GM18520 (cell line): ENCODE results near the gene ZNF141.
"Not testable (repeated sequence)": the region's sequence is repeated elsewhere in the genome, so short reads cannot be mapped to it uniquely, and the experiment has no call there.

ENCODE experiments used
- ATAC-seq: cut with Tn5 transposase; IDR thresholded peaks from one replicate; pipeline ENCODE4 v1.9.1; 2021; ENCODE audit not compliant: unreplicated experiment

Gene ZNF141

GRCh38 chr4:337143-337931 is at the start of gene ZNF141:
Gene ZNF141, plus strand, starts transcription at chr4:337814. Its CDS starts 170 bp downstream, at chr4:337984.
- ATAC-seq: peak; percentile 99

- no peak for ATAC-seq
Observed at GRCh38 chr4:288891-289290, 48.7 kb upstream of the ZNF141 start.

- ATAC-seq: no peak
Observed at GRCh38 chr4:294732-295131, 42.9 kb upstream of the ZNF141 start.

GRCh38 chr4:302381-302780 is 35.2 kb upstream of the ZNF141 start:
- ATAC-seq: no peak

GRCh38 chr4:304516-304915 is 33.1 kb upstream of the ZNF141 start:
- not testable (repeated sequence) for ATAC-seq

GRCh38 chr4:304969-305680 is 32.5 kb upstream of the ZNF141 start, which contains the start of gene ZNF732:
Gene ZNF732, minus strand, starts transcription at chr4:305474. Its CDS starts 164 bp downstream, at chr4:305310.
- no peak for ATAC-seq

GRCh38 chr4:306551-306961 is 31.1 kb upstream of the ZNF141 start:
- ATAC-seq: no peak

- ATAC-seq: no peak
Observed at GRCh38 chr4:309807-310206, 27.8 kb upstream of the ZNF141 start.

GRCh38 chr4:314296-314903 is 23.2 kb upstream of the ZNF141 start:
- ATAC-seq: no peak

GRCh38 chr4:328729-329128 is 8.9 kb upstream of the ZNF141 start:
- no peak for ATAC-seq

- ATAC-seq: no peak
Observed at GRCh38 chr4:335515-335914, 2.1 kb upstream of the ZNF141 start.

GRCh38 chr4:336099-336892 is 1.3 kb upstream of the ZNF141 start:
- ATAC-seq: no peak

GRCh38 chr4:336893-337142 is 796 bp upstream of the ZNF141 start:
- ATAC-seq: no peak

- ATAC-seq: peak; percentile 12
Observed at GRCh38 chr4:337932-338758, 531 bp downstream of the ZNF141 start.

- no peak for ATAC-seq
Observed at GRCh38 chr4:338759-339097, 1.1 kb downstream of the ZNF141 start.

- no peak for ATAC-seq
Observed at GRCh38 chr4:340011-340410, 2.4 kb downstream of the ZNF141 start.

GRCh38 chr4:373062-373839 is 35.6 kb downstream of the ZNF141 start:
- ATAC-seq: no peak

GRCh38 chr4:374298-375160 is 36.9 kb downstream of the ZNF141 start:
- ATAC-seq: no peak
